Measurements from ENCODE around the gene HOXC12.

DNA sequence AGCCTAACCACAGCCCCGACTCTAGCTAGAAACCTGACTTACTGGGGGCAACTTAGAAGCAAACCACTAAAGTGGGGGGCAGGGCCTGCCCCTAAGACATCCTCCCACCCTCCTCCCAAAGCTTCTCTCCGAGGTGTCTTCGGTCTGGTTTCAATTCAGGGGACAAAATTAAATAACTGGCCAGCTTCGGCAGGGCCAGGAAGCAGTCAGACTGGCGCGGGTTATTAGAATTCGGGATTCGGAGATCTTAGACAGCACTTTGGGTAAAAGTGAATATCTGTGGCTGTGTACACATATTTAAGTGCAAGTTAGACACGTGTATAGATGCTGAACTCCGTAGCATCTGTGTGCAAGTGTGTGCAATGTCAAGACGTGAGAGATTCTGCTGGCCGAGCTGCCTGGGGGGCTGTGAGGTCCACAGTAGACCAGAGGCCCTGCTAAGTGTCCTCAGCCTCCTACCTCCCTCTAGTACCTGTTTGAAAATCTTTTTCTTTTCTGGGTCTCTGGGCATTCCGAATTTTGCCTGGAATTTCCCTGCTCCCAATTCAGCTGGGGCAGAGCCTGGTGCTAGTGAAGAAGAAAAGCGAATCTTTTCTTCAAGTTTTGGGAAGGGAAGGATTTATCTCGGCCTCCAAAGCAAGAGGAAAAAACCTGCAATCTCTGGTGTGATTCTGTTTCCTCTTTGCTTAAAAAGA is 26.2 kb downstream of the HOXC12 start:
- TF ChIP-seq, protein P1, sequence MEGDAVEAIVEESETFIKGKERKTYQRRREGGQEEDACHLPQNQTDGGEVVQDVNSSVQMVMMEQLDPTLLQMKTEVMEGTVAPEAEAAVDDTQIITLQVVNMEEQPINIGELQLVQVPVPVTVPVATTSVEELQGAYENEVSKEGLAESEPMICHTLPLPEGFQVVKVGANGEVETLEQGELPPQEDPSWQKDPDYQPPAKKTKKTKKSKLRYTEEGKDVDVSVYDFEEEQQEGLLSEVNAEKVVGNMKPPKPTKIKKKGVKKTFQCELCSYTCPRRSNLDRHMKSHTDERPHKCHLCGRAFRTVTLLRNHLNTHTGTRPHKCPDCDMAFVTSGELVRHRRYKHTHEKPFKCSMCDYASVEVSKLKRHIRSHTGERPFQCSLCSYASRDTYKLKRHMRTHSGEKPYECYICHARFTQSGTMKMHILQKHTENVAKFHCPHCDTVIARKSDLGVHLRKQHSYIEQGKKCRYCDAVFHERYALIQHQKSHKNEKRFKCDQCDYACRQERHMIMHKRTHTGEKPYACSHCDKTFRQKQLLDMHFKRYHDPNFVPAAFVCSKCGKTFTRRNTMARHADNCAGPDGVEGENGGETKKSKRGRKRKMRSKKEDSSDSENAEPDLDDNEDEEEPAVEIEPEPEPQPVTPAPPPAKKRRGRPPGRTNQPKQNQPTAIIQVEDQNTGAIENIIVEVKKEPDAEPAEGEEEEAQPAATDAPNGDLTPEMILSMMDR (conservative IDR thresholded peaks at IDR 0.05) = no peak
- TF ChIP-seq ZFX (IDR thresholded peaks at IDR 0.05) = no peak
